ENCODE data around the gene RABGAP1L. TPM values are rescaled to one million over a fixed set of nuclear protein-coding genes. Genes with fewer than 3 reads are reported as not detected.

RABGAP1L gene
- total RNA-seq, 1 experiment from 2014 or later: 57.4 TPM

DNA sequence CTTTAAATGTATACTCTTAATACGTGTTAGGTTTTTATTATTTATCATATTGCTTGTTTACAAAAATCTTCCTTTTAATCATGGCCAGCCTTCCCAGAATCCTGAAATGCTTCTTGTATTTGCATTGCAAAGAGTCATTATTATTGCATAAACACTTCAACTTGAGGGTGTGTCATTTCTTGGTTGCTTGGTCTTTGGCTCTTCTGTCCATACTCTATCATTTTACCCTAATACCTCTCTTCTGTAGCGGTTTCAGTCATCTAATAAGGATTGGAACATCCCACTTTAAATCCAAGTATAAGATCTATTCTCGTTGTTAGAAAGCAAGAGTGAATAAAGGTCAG, 639.8 kb downstream of the RABGAP1L start:
- no TSS peak for BruUV-seq (replicated peaks)
- Histone ChIP-seq H4K20me1 (ENCODE audit: insufficient read depth) (no peaks in the 10 kb centered on the region), H3F3A (ENCODE audit: insufficient read depth, low read depth) (peaks cover 22% of the 10 kb centered on the region), H3K9me2 (ENCODE audit: insufficient read depth) (no peaks in the 10 kb centered on the region), H3K36me3 (ENCODE audit: low read depth) (no peaks in the 10 kb centered on the region), H3K79me2 (ENCODE audit: low read depth) (no peaks in the 10 kb centered on the region), H3K4me2 (peak overlapping the region; percentile 90), H3K4me3 (peak overlapping the region; percentile 52; the same call in 1 of the 2 replicates), H2AFZ (peak overlapping the region; percentile 75; the same call in 1 of the 2 replicates), H3K27ac (peak overlapping the region; percentile 72), H3K27me3 (ENCODE audit: insufficient read depth, low read depth) (no peaks in the 10 kb centered on the region), H3K4me1 (replicated peaks; ENCODE audit: insufficient read depth) (peaks cover 35% of the 10 kb centered on the region), H3K9me3 (ENCODE audit: insufficient read depth, low read depth) (no peaks in the 10 kb centered on the region)
- TF ChIP-seq, protein P1, sequence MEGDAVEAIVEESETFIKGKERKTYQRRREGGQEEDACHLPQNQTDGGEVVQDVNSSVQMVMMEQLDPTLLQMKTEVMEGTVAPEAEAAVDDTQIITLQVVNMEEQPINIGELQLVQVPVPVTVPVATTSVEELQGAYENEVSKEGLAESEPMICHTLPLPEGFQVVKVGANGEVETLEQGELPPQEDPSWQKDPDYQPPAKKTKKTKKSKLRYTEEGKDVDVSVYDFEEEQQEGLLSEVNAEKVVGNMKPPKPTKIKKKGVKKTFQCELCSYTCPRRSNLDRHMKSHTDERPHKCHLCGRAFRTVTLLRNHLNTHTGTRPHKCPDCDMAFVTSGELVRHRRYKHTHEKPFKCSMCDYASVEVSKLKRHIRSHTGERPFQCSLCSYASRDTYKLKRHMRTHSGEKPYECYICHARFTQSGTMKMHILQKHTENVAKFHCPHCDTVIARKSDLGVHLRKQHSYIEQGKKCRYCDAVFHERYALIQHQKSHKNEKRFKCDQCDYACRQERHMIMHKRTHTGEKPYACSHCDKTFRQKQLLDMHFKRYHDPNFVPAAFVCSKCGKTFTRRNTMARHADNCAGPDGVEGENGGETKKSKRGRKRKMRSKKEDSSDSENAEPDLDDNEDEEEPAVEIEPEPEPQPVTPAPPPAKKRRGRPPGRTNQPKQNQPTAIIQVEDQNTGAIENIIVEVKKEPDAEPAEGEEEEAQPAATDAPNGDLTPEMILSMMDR (conservative IDR thresholded peaks at IDR 0.05): no peak
- TF ChIP-seq EZH2 (IDR thresholded peaks at IDR 0.05; ENCODE audit: low read depth): no peak
- peak in 1 of 2 experiments; percentile 58 for DNase-seq
- POLR2A ChIA-PET (ENCODE audit: unreplicated experiment): interaction anchor here (0.6 to 1.0 kb wide), 6 partner anchors 10 to 169 kb away, joined by 4 to 13 read pairs (median 6); no protein-coding TSS in a partner anchor
- CTCF ChIA-PET: interaction anchor here (0.6 to 1.0 kb wide), 4 partner anchors 66 to 1243 kb away, joined by 3 to 5 read pairs (median 4); no protein-coding TSS in a partner anchor
- intact Hi-C loops (cut with micrococcal nuclease; ENCODE audit: unreplicated experiment): loop anchor here (1.0 kb wide), 2 partner anchors 73 to 200 kb away; partner anchors contain the start of gene CACYBP

DNA sequence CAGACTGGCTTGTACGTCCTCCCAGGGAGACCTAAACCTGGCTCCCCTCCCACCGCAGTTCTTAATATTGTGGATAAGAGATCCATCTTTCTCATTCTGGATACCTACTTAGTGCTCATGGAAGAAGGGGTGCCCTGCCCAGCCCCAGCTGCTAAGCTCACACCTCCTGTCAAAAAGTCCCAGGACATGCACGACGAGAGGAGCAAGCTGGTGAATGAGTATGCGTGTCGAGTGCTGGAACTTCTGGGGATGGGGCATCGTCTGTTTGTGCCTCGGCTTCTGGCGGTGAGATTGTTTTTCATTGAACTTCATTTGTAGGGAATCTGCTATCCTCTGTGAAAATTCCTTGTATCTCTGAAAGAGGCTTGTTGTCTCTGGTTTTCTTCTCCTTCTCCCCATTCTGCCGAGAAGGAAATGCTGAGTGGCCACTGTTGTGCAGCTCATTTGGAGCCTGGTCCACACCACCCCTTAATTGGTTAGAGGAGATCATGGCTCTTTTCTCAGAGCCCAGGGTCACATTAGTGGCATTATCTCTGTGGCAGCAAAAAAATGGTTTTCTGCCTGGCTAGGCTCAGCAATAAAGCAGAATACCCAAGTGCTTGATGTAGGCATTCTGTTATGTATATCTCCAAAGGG, 641.0 kb downstream of the RABGAP1L start:
- peaks cover 28% of the 10 kb centered on the region for H3K4me1 ChIP-seq (replicated peaks; ENCODE audit: insufficient read depth)
- TF ChIP-seq, protein P1 (conservative IDR thresholded peaks at IDR 0.05): no peak
- no peak for TF ChIP-seq EZH2 (IDR thresholded peaks at IDR 0.05; ENCODE audit: low read depth)
- H3K27ac ChIP-seq: peak overlapping the region; percentile 72; the same call in 1 of the 2 replicates
- no peaks in the 10 kb centered on the region for H3K9me3 ChIP-seq (ENCODE audit: insufficient read depth, low read depth)
- no peaks in the 10 kb centered on the region for H3K36me3 ChIP-seq (ENCODE audit: low read depth)
- H3F3A ChIP-seq (ENCODE audit: insufficient read depth, low read depth): peaks cover 22% of the 10 kb centered on the region
- H3K4me2 ChIP-seq: peak overlapping the region; percentile 90
- H2AFZ ChIP-seq: peak overlapping the region; percentile 75; the same call in 1 of the 2 replicates
- POLR2A ChIA-PET (ENCODE audit: unreplicated experiment): interaction anchor here (0.5 to 1.0 kb wide), 8 partner anchors 8 to 1407 kb away, joined by 4 to 7 read pairs (median 6); partner anchors contain the start of gene CACYBP
- intact Hi-C loops (cut with micrococcal nuclease; ENCODE audit: unreplicated experiment): no loop called here
- no peaks in the 10 kb centered on the region for H3K9me2 ChIP-seq (ENCODE audit: insufficient read depth)
- no peaks in the 10 kb centered on the region for H3K79me2 ChIP-seq (ENCODE audit: low read depth)
- DNase-seq: no peak
- TSS peak; percentile 74 for BruUV-seq (replicated peaks)
- H4K20me1 ChIP-seq (ENCODE audit: insufficient read depth): no peaks in the 10 kb centered on the region
- CTCF ChIA-PET: interaction anchor here (0.9 to 1.0 kb wide), 2 partner anchors 65 to 72 kb away, joined by 3 to 5 read pairs; no protein-coding TSS in a partner anchor
- H3K27me3 ChIP-seq (ENCODE audit: insufficient read depth, low read depth): no peaks in the 10 kb centered on the region
- peak overlapping the region; percentile 52; the same call in 1 of the 2 replicates for H3K4me3 ChIP-seq

DNA sequence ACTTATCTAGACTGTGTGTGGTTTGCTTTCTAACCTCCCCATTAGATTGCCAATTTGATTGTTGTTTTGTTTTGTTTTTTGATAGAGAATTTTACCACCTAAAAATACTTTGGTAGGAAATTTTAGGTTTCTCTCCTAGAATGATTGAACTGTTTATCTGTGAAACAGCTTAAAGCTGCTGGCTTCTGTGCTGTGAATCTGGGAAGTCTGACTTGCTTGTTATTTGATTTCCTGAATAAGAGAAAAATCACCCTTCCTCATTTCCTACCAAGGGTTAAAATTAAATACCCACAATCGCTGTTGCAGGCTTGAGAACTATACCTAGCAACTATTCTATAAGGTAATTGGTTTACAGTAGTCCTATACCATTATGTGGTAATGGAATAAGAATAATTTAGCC, 641.6 kb downstream of the RABGAP1L start:
- CTCF ChIA-PET: no interaction called here
- no peak overlapping the region for H3K4me2 ChIP-seq
- intact Hi-C loops (cut with micrococcal nuclease; ENCODE audit: unreplicated experiment): no loop called here
- no peaks in the 10 kb centered on the region for H3K9me2 ChIP-seq (ENCODE audit: insufficient read depth)
- H3K9me3 ChIP-seq (ENCODE audit: insufficient read depth, low read depth): no peaks in the 10 kb centered on the region
- peaks cover 22% of the 10 kb centered on the region for H3F3A ChIP-seq (ENCODE audit: insufficient read depth, low read depth)
- no peak overlapping the region for H2AFZ ChIP-seq
- BruUV-seq (replicated peaks): no TSS peak
- no peaks in the 10 kb centered on the region for H4K20me1 ChIP-seq (ENCODE audit: insufficient read depth)
- H3K27me3 ChIP-seq (ENCODE audit: insufficient read depth, low read depth): no peaks in the 10 kb centered on the region
- no peak for DNase-seq
- H3K4me3 ChIP-seq: no peak overlapping the region
- H3K79me2 ChIP-seq (ENCODE audit: low read depth): no peaks in the 10 kb centered on the region
- POLR2A ChIA-PET (ENCODE audit: unreplicated experiment): no interaction called here
- no peaks in the 10 kb centered on the region for H3K36me3 ChIP-seq (ENCODE audit: low read depth)
- TF ChIP-seq, protein P1 (conservative IDR thresholded peaks at IDR 0.05): no peak
- no peak for TF ChIP-seq EZH2 (IDR thresholded peaks at IDR 0.05; ENCODE audit: low read depth)
- H3K4me1 ChIP-seq (replicated peaks; ENCODE audit: insufficient read depth): peaks cover 23% of the 10 kb centered on the region
- H3K27ac ChIP-seq: no peak overlapping the region
